H1 (cell line): ENCODE measurements around the gene BICD1. TPM values are rescaled to one million over a fixed set of nuclear protein-coding genes. Genes with fewer than 3 reads are reported as not detected.

ENCODE experiments used
- CTCF ChIA-PET: fragments of 300-600 bp; sonication (Branson Sonifier 250); formaldehyde crosslinking; loops from one replicate; lab custom pipeline; 2021; ENCODE audit not compliant: partially characterized antibody; lab: Charles Lee
- POLR2A ChIA-PET: fragments of 300-600 bp; sonication (Branson Sonifier 250); formaldehyde crosslinking; loops from one replicate; lab custom pipeline; 2021; ENCODE audit warnings: inconsistent platforms; ENCODE audit not compliant: partially characterized antibody; lab: Charles Lee
- DNase-seq, 2 experiments: peaks; one replicate each; pipeline versions ENCODE4 v3.0.0 to v3.0.0-alpha.2; 2010 to 2022; ENCODE audit warnings: low spot score in 2 of 2, low read depth in 1 of 2, mixed read lengths in 1 of 2
- FAIRE-seq: peaks from 2 replicates; lab custom pipeline; 2011; peaks lifted over from hg19 to GRCh38; lab: Jason Lieb, UNC
- H2AFZ ChIP-seq: 2 replicates; pipeline ENCODE4 v1.8.1; 2012; ENCODE audit warnings: low read length, inconsistent platforms
- H2AK5ac ChIP-seq: 2 replicates; pipeline ENCODE4 v1.6.1; 2013; ENCODE audit warnings: low read depth, low read length
- H2BK120ac ChIP-seq: replicated peaks from 2 replicates; pipeline ENCODE3; 2013; ENCODE audit warnings: low read depth, low read length, inconsistent platforms
- H2BK12ac ChIP-seq: 2 replicates; pipeline ENCODE4 v1.6.1; 2013; ENCODE audit warnings: low read depth, low read length
- H2BK15ac ChIP-seq: 2 replicates; pipeline ENCODE4 v1.6.1; 2013; ENCODE audit warnings: low read length
- H2BK20ac ChIP-seq: 2 replicates; pipeline ENCODE4 v1.6.1; 2013; ENCODE audit warnings: low read length
- H2BK5ac ChIP-seq: 2 replicates; pipeline ENCODE4 v1.6.1; 2013; ENCODE audit warnings: low read depth, low read length
- H3K14ac ChIP-seq: 2 replicates; pipeline ENCODE4 v1.6.1; 2013; ENCODE audit warnings: inconsistent platforms; ENCODE audit not compliant: insufficient read length
- H3K18ac ChIP-seq: 2 replicates; pipeline ENCODE4 v1.6.1; 2013; ENCODE audit warnings: low read length; ENCODE audit errors: extremely low read depth
- H3K23ac ChIP-seq: 2 replicates; pipeline ENCODE4 v1.6.1; 2013; ENCODE audit warnings: inconsistent platforms; ENCODE audit not compliant: insufficient read length
- H3K23me2 ChIP-seq: 2 replicates; pipeline ENCODE4 v1.6.1; 2013; ENCODE audit warnings: low read depth, low read length
- H3K27ac ChIP-seq: 2 replicates; pipeline ENCODE4 v1.6.1; 2011; ENCODE audit warnings: low read depth, low read length, inconsistent platforms
- H3K27me3 ChIP-seq, 4 experiments: replicated peaks in 1 of 4; 1 replicate in 1 of 4; 2 replicates in 3 of 4; pipeline versions ENCODE4 v1.6.1 to v1.8.1; 2011 to 2013; ENCODE audit warnings: low read length in 3 of 4, mild to moderate bottlenecking in 3 of 4, inconsistent platforms in 2 of 4, mixed read lengths in 2 of 4, moderate library complexity in 1 of 4; ENCODE audit not compliant: control insufficient read depth in 3 of 4, insufficient read depth in 3 of 4; ENCODE audit errors: extremely low read depth in 1 of 4
- H3K36me3 ChIP-seq, 4 experiments: 2 replicates each; pipeline versions ENCODE4 v1.6.1 to v1.8.1; 2011 to 2013; ENCODE audit warnings: mild to moderate bottlenecking in 4 of 4, low read length in 3 of 4, moderate library complexity in 2 of 4, control low read depth in 1 of 4, inconsistent platforms in 1 of 4; ENCODE audit not compliant: insufficient read depth in 4 of 4, control insufficient read depth in 2 of 4
- H3K4ac ChIP-seq: replicated peaks from 2 replicates; pipeline ENCODE3; 2013; ENCODE audit warnings: low read length, low read depth, mixed read lengths, inconsistent platforms; ENCODE audit not compliant: insufficient read length
- H3K4me1 ChIP-seq, 4 experiments: replicated peaks in 1 of 4; 1 replicate in 1 of 4; 2 replicates in 3 of 4; pipeline versions ENCODE4 v1.6.1 to v1.8.1; 2011 to 2013; ENCODE audit warnings: low read length in 3 of 4, inconsistent platforms in 2 of 4, mixed read lengths in 1 of 4; ENCODE audit not compliant: insufficient read depth in 4 of 4, control insufficient read depth in 3 of 4
- H3K4me2 ChIP-seq, 2 experiments: 2 replicates each; pipeline versions ENCODE4 v1.6.1 to v1.8.1; 2011 to 2013; ENCODE audit warnings: low read depth in 2 of 2, low read length in 2 of 2, control low read depth in 1 of 2, inconsistent platforms in 1 of 2, mild to moderate bottlenecking in 1 of 2; ENCODE audit not compliant: insufficient read depth in 1 of 2
- H3K4me3 ChIP-seq, 4 experiments: fragments of 200-600, 300-600 bp in 1 of 4; sonication (generic), shearing (Covaris generic), sonication (Bioruptor Twin) in 1 of 4; 2 replicates each; pipeline versions ENCODE4 v1.5.1 to v1.8.1; 2011 to 2016; ENCODE audit warnings: low read length in 4 of 4, low read depth in 3 of 4, control low read depth in 2 of 4, inconsistent platforms in 2 of 4, mild to moderate bottlenecking in 2 of 4, mixed read lengths in 1 of 4, moderate library complexity in 1 of 4; ENCODE audit not compliant: insufficient read depth in 2 of 4; ENCODE audit errors: extremely low read depth in 1 of 4
- H3K56ac ChIP-seq: replicated peaks from 2 replicates; pipeline ENCODE3; 2013; ENCODE audit warnings: low read depth, mild to moderate bottlenecking, mixed read lengths, low read length, inconsistent platforms; ENCODE audit not compliant: insufficient read length
- H3K79me1 ChIP-seq: 2 replicates; pipeline ENCODE4 v1.6.1; 2013; ENCODE audit warnings: low read depth, low read length, control low read depth
- H3K79me2 ChIP-seq, 2 experiments: 2 replicates each; pipeline versions ENCODE4 v1.6.1 to v1.8.1; 2012 to 2013; ENCODE audit warnings: low read length in 2 of 2, mild to moderate bottlenecking in 2 of 2, inconsistent platforms in 1 of 2; ENCODE audit not compliant: insufficient read depth in 2 of 2, control insufficient read depth in 1 of 2
- H3K9ac ChIP-seq, 4 experiments: replicated peaks in 1 of 4; 1 replicate in 1 of 4; 2 replicates in 3 of 4; pipeline versions ENCODE4 v1.6.1 to v1.8.1; 2011 to 2013; ENCODE audit warnings: low read depth in 3 of 4, low read length in 3 of 4, control low read depth in 2 of 4, mild to moderate bottlenecking in 2 of 4, moderate library complexity in 2 of 4, inconsistent platforms in 1 of 4; ENCODE audit errors: extremely low read depth in 1 of 4
- H3K9me3 ChIP-seq, 2 experiments: 2 replicates each; pipeline versions ENCODE4 v1.6.1 to v1.8.1; 2012 to 2013; ENCODE audit warnings: mild to moderate bottlenecking in 2 of 2, moderate library complexity in 2 of 2, control low read depth in 1 of 2, inconsistent platforms in 1 of 2, low read depth in 1 of 2, low read length in 1 of 2, mixed read lengths in 1 of 2; ENCODE audit not compliant: insufficient read depth in 2 of 2
- H4K20me1 ChIP-seq, 2 experiments: replicated peaks in 1 of 2; 2 replicates each; pipeline versions ENCODE3 to v1.8.1; 2011 to 2013; ENCODE audit warnings: inconsistent platforms in 2 of 2, low read length in 2 of 2, mild to moderate bottlenecking in 1 of 2; ENCODE audit not compliant: insufficient read depth in 2 of 2, control insufficient read depth in 1 of 2
- H4K5ac ChIP-seq: 2 replicates; pipeline ENCODE4 v1.6.1; 2013; ENCODE audit warnings: low read length, low read depth, mixed read lengths, inconsistent platforms; ENCODE audit not compliant: insufficient read length
- H4K8ac ChIP-seq: 2 replicates; pipeline ENCODE4 v1.8.0; 2013; ENCODE audit warnings: mild to moderate bottlenecking, moderate library complexity, low read length, inconsistent platforms; ENCODE audit not compliant: insufficient read depth; ENCODE audit errors: extremely low read depth
- H4K91ac ChIP-seq: replicated peaks from 2 replicates; pipeline ENCODE3; 2013; ENCODE audit warnings: low read length, mixed read lengths, inconsistent platforms; ENCODE audit not compliant: insufficient read length
- EZH2 ChIP-seq: fragments of 200-600 bp; sonication (generic); IDR thresholded peaks from 2 replicates; pipeline ENCODE4 v1.7.1; 2012; ENCODE audit warnings: low read depth, mild to moderate bottlenecking, moderate library complexity, low read length, inconsistent platforms; ENCODE audit not compliant: severe bottlenecking
- JUN ChIP-seq: IDR thresholded peaks from 2 replicates; pipeline ENCODE4 v1.6.1; 2011; ENCODE audit warnings: low read depth, mild to moderate bottlenecking, improper control_type of control experiment, low read length
- SAP30 ChIP-seq: fragments of 300-600 bp; sonication (generic); IDR thresholded peaks from 2 replicates; pipeline ENCODE4 v1.7.1; 2012; ENCODE audit warnings: low read length, moderate library complexity, mild to moderate bottlenecking, inconsistent platforms; ENCODE audit not compliant: insufficient read depth, insufficient replicate concordance
- SIRT6 ChIP-seq: IDR thresholded peaks from one replicate; pipeline ENCODE4 v1.7.1; 2012; ENCODE audit warnings: low read length, inconsistent platforms
- SP4 ChIP-seq: IDR thresholded peaks from 2 replicates; pipeline ENCODE4 v1.6.1; 2012; ENCODE audit warnings: low read length, inconsistent platforms
- SRF ChIP-seq: IDR thresholded peaks from 2 replicates; pipeline ENCODE4 v1.6.1; 2011; ENCODE audit warnings: mild to moderate bottlenecking, low read depth, low read length, moderate library complexity
- TAF1 ChIP-seq: IDR thresholded peaks from 2 replicates; pipeline ENCODE4 v1.6.1; 2011; ENCODE audit warnings: mild to moderate bottlenecking, low read depth, low read length
- TCF12 ChIP-seq: IDR thresholded peaks from 2 replicates; pipeline ENCODE4 v1.6.1; 2011; ENCODE audit warnings: low read depth, mild to moderate bottlenecking, low read length
- WGBS, 2 experiments: shearing (Covaris generic) in 1 of 2; methylation state at CpG; one replicate each; pipeline versions ENCODE4 v1.1.6 to v1.1.7; 2013 to 2015; ENCODE audit warnings: low lambda C conversion rate in 2 of 2, mixed read lengths in 2 of 2, inconsistent platforms in 1 of 2, low coverage in 1 of 2, missing lambda C conversion rate in 1 of 2; ENCODE audit not compliant: insufficient replicate concordance in 2 of 2, insufficient coverage in 1 of 2, insufficient read length in 1 of 2; ENCODE audit errors: extremely low coverage in 1 of 2, missing lambda C conversion rate in 1 of 2; 5-methylcytosine and 5-hydroxymethylcytosine counted together
- polyA plus RNA-seq, 7 experiments: library from polyadenylated mRNA; depleted of rRNA in 3 of 7; stranded (reverse) in 5 of 7; unstranded in 2 of 7; fragments of >200 nt in 5 of 7; fragments of 200-250 nt in 2 of 7; gene quantifications; 1 replicate in 5 of 7; 2 replicates in 1 of 7; 4 replicates in 1 of 7; pipeline versions ENCODE4 v1.2.1 to v1.2.3, GENCODE V29; 2011 to 2013; ENCODE audit warnings: missing spikeins in 2 of 7, mixed read lengths in 2 of 7
- total RNA-seq: library from RNA; stranded (reverse); fragmentation: NEBNext Ultra II Directional; extraction: Animal tissue kit (Norgen Biotek cat#: 25700); gene quantifications from 2 replicates; pipeline ENCODE4 v1.2.1, GENCODE V29; 2021

Gene BICD1
- total and polyA plus RNA-seq, 2 of the 8 experiments (the other 6 are each of a cell fraction or from before 2014, with no cell fraction given), result 34.1 to 58.4 TPM

- Histone ChIP-seq H3K4me3 (no peak overlapping the region), H3K4ac (no peak overlapping the region), H3K18ac (no peak overlapping the region), H2AK5ac (no peak overlapping the region), H3K14ac (no peak overlapping the region), H2AFZ (no peak overlapping the region), H4K20me1 (no peaks in the 10 kb centered on the region), H3K27ac (no peak overlapping the region), H4K5ac (no peak overlapping the region), H3K27me3 (no peaks in the 10 kb centered on the region), H3K23me2 (no peaks in the 10 kb centered on the region), H3K79me2 (peaks cover 0 to 23% of the 10 kb centered on the region in 2 experiments; a peak in 2 of 4 replicates), H3K4me1 (peaks cover 0 to 4% (median under 1%) of the 10 kb centered on the region in 4 experiments; a peak in 3 of 7 replicates), H3K56ac (no peak overlapping the region), H2BK12ac (no peak overlapping the region), H3K79me1 (no peaks in the 10 kb centered on the region), H4K8ac (no peak overlapping the region), H3K9ac (no peak overlapping the region), H2BK5ac (no peak overlapping the region), H2BK15ac (no peak overlapping the region), H3K23ac (no peak overlapping the region), H4K91ac (no peak overlapping the region), H3K4me2 (no peak overlapping the region), H3K9me3 (no peaks in the 10 kb centered on the region), H2BK20ac (no peak overlapping the region), H2BK120ac (no peak overlapping the region), H3K36me3 (peaks cover 0 to 9% (median under 1%) of the 10 kb centered on the region in 4 experiments; a peak in 2 of 8 replicates)
- POLR2A ChIA-PET, result interaction anchor here (1.4 kb wide), 1 partner anchor 16 kb away, joined by 3 read pairs; no protein-coding TSS in a partner anchor
- 100% methylated on average over 1 of the region's 1 CpG; no CpG with 5 or more reads in 1 of the 2 experiments for WGBS, 2 experiments
- DNase-seq, result peak in 1 of 2 experiments; percentile 38
- no peak for TF ChIP-seq SAP30
- TF ChIP-seq SRF, result peak; percentile 14; the same call in 1 of the 2 replicates
- TF ChIP-seq SIRT6, result no peak
- TF ChIP-seq EZH2, result no peak
- TF ChIP-seq TAF1, result no peak
- TF ChIP-seq JUN, result no peak
- no peak for TF ChIP-seq TCF12
- TF ChIP-seq SP4, result no peak
- CTCF ChIA-PET, result interaction anchor here (0.9 kb wide), 1 partner anchor 251 kb away, joined by 5 read pairs; no protein-coding TSS in a partner anchor
- FAIRE-seq, result no peak
Measured at GRCh38 chr12:32183650-32184049, 77.0 kb downstream of the BICD1 start.
